ENCODE data around the gene GPR39. TPM values are rescaled to one million over a fixed set of nuclear protein-coding genes. Genes with fewer than 3 reads are reported as not detected.

The GPR39 gene
- total RNA-seq, 1 experiment from 2014 or later, result 20.9 TPM

DNA sequence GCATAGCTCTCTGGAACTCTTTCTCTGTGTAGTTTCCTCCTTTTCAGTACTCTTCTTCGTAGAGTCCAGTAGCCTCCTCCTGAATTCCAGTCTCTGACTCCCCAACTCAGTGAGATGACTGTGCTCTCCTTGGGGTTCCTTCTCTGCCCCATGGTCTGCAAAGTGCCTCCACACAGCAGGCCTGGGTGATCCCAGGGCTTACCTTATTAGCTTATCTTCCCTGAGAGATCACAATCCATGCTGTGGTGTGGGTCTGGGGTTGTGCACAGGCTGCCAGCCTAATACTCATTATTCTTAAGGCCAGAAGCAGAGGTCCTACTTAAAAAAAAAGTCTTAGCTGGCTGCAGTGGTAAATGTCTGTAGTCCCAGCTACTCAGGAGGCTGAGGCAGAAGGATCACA, 4.6 kb upstream of the GPR39 start:
- H3K27me3 ChIP-seq (ENCODE audit: insufficient read depth, low read depth), result no peaks in the 10 kb centered on the region
- H3K27ac ChIP-seq, result no peak overlapping the region
- H3K9me2 ChIP-seq (ENCODE audit: insufficient read depth), result no peaks in the 10 kb centered on the region
- H3K4me1 ChIP-seq (replicated peaks; ENCODE audit: insufficient read depth), result peaks cover 28% of the 10 kb centered on the region
- peaks cover 23% of the 10 kb centered on the region for H3F3A ChIP-seq (ENCODE audit: insufficient read depth, low read depth)
- no peaks in the 10 kb centered on the region for H4K20me1 ChIP-seq (ENCODE audit: insufficient read depth)
- BruUV-seq (replicated peaks), result no TSS peak
- DNase-seq, result no peak
- TF ChIP-seq, protein P1, sequence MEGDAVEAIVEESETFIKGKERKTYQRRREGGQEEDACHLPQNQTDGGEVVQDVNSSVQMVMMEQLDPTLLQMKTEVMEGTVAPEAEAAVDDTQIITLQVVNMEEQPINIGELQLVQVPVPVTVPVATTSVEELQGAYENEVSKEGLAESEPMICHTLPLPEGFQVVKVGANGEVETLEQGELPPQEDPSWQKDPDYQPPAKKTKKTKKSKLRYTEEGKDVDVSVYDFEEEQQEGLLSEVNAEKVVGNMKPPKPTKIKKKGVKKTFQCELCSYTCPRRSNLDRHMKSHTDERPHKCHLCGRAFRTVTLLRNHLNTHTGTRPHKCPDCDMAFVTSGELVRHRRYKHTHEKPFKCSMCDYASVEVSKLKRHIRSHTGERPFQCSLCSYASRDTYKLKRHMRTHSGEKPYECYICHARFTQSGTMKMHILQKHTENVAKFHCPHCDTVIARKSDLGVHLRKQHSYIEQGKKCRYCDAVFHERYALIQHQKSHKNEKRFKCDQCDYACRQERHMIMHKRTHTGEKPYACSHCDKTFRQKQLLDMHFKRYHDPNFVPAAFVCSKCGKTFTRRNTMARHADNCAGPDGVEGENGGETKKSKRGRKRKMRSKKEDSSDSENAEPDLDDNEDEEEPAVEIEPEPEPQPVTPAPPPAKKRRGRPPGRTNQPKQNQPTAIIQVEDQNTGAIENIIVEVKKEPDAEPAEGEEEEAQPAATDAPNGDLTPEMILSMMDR (conservative IDR thresholded peaks at IDR 0.05), result no peak
- TF ChIP-seq EZH2 (IDR thresholded peaks at IDR 0.05; ENCODE audit: low read depth), result no peak
- CTCF ChIA-PET, result no interaction called here
- peaks cover 3% of the 10 kb centered on the region; the same call in 1 of the 2 replicates for H3K79me2 ChIP-seq (ENCODE audit: low read depth)
- H3K4me3 ChIP-seq, result no peak overlapping the region
- H3K4me2 ChIP-seq, result no peak overlapping the region
- POLR2A ChIA-PET (ENCODE audit: unreplicated experiment), result no interaction called here
- no peak overlapping the region for H2AFZ ChIP-seq
- intact Hi-C loops (cut with micrococcal nuclease; ENCODE audit: unreplicated experiment), result loop anchor here (10.0 kb wide), 1 partner anchor 147 kb away; no protein-coding TSS in a partner anchor
- no peaks in the 10 kb centered on the region for H3K9me3 ChIP-seq (ENCODE audit: insufficient read depth, low read depth)
- no peaks in the 10 kb centered on the region for H3K36me3 ChIP-seq (ENCODE audit: low read depth)

DNA sequence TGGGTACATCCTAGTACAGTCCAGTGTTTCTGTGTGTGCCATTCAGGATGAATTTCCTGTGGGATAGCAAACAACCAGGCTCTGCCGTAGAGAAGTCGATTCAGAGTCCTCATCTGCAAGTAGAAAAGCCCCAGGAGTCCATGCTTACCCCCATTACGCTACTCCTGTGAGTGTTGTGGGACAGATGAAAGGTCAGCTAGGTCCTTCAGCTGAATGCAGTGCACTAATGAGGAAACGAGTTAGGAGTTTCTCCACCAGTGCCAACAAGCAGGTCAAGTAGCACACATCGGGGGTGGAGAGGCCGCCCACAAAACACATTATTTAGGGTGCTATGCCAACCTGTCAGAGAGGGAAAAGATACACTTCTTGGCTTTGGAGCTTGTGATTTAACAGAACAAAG, 2.5 kb upstream of the GPR39 start:
- H3K4me3 ChIP-seq, result no peak overlapping the region
- no peaks in the 10 kb centered on the region for H3K9me2 ChIP-seq (ENCODE audit: insufficient read depth)
- intact Hi-C loops (cut with micrococcal nuclease; ENCODE audit: unreplicated experiment), result loop anchor here (10.0 kb wide), 1 partner anchor 149 kb away; no protein-coding TSS in a partner anchor
- H4K20me1 ChIP-seq (ENCODE audit: insufficient read depth), result no peaks in the 10 kb centered on the region
- H3F3A ChIP-seq (ENCODE audit: insufficient read depth, low read depth), result peaks cover 23% of the 10 kb centered on the region
- peak overlapping the region; percentile 95 for H3K27ac ChIP-seq
- ChIA-PET POLR2A (ENCODE audit: unreplicated experiment) (no interaction called here), CTCF (interaction anchor here (0.7 kb wide), 1 partner anchor 133 kb away, joined by 4 read pairs; no protein-coding TSS in a partner anchor)
- no TSS peak for BruUV-seq (replicated peaks)
- TF ChIP-seq, protein P1 (conservative IDR thresholded peaks at IDR 0.05), result no peak
- TF ChIP-seq EZH2 (IDR thresholded peaks at IDR 0.05; ENCODE audit: low read depth), result no peak
- H3K4me2 ChIP-seq, result peak overlapping the region; percentile 99
- H2AFZ ChIP-seq, result no peak overlapping the region
- H3K9me3 ChIP-seq (ENCODE audit: insufficient read depth, low read depth), result no peaks in the 10 kb centered on the region
- no peaks in the 10 kb centered on the region for H3K27me3 ChIP-seq (ENCODE audit: insufficient read depth, low read depth)
- no peak for DNase-seq
- no peaks in the 10 kb centered on the region for H3K36me3 ChIP-seq (ENCODE audit: low read depth)
- H3K79me2 ChIP-seq (ENCODE audit: low read depth), result peaks cover 24% of the 10 kb centered on the region
- H3K4me1 ChIP-seq (replicated peaks; ENCODE audit: insufficient read depth), result peaks cover 28% of the 10 kb centered on the region

DNA sequence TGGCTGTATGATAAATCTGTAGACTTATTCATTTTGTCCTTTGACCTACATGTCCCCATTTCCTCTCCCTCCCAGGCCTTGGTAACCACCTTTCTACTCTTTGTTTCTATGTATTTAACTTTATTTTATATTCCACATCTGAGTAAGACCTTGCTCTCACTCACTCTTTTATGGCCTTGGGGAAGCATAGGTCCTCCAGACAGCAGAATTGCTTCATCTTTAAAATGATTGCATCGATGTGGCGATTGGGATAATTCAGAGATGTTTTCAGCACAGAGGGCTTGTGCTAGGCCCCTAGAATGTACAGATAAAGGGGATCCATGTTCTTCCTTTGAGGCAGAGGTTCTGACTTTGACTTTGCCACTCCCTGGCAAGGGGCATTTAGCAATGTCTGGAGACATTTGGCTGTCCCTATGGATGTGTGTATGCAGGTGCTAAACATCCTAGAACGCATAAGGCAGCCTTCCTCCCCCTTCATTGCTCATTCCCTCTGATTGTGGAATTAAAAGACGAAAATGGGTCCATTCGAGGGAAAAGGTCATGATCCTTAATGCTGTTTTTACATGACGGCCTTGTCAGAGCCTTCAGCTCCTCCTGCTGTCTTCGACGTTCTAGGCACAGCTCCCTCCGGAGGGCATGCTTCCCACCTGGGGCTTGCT, 1.2 kb upstream of the GPR39 start:
- H3K27me3 ChIP-seq (ENCODE audit: insufficient read depth, low read depth), result no peaks in the 10 kb centered on the region
- peak in 1 of 2 experiments; percentile 85 for DNase-seq
- H3K9me3 ChIP-seq (ENCODE audit: insufficient read depth, low read depth), result no peaks in the 10 kb centered on the region
- H2AFZ ChIP-seq, result peak overlapping the region; percentile 82
- H3K4me1 ChIP-seq (replicated peaks; ENCODE audit: insufficient read depth), result peaks cover 40% of the 10 kb centered on the region
- peak overlapping the region; percentile 99 for H3K4me2 ChIP-seq
- no TSS peak for BruUV-seq (replicated peaks)
- peaks cover 37% of the 10 kb centered on the region for H3K79me2 ChIP-seq (ENCODE audit: low read depth)
- TF ChIP-seq, protein P1 (conservative IDR thresholded peaks at IDR 0.05), result no peak
- no peak for TF ChIP-seq EZH2 (IDR thresholded peaks at IDR 0.05; ENCODE audit: low read depth)
- CTCF ChIA-PET, result interaction anchor here (0.7 to 1.3 kb wide), 3 partner anchors 15 to 67 kb away, joined by 3 to 5 read pairs (median 5); no protein-coding TSS in a partner anchor
- H4K20me1 ChIP-seq (ENCODE audit: insufficient read depth), result peaks cover 7% of the 10 kb centered on the region; the same call in 1 of the 2 replicates
- POLR2A ChIA-PET (ENCODE audit: unreplicated experiment), result interaction anchor here (0.7 to 0.9 kb wide), 2 partner anchors 24 to 607 kb away, joined by 3 to 5 read pairs; no protein-coding TSS in a partner anchor
- H3F3A ChIP-seq (ENCODE audit: insufficient read depth, low read depth), result peaks cover 23% of the 10 kb centered on the region
- no peaks in the 10 kb centered on the region for H3K9me2 ChIP-seq (ENCODE audit: insufficient read depth)
- peak overlapping the region; percentile 65 for H3K4me3 ChIP-seq
- peak overlapping the region; percentile 95 for H3K27ac ChIP-seq
- intact Hi-C loops (cut with micrococcal nuclease; ENCODE audit: unreplicated experiment), result loop anchor here (5.0 to 10.0 kb wide), 3 partner anchors 132 to 257 kb away; partner anchors contain the start of gene LYPD1
- H3K36me3 ChIP-seq (ENCODE audit: low read depth), result no peaks in the 10 kb centered on the region
